HG03103 (cell line): ENCODE measurements around the gene NUBP1.

Source experiments
- ATAC-seq: cut with Tn5 transposase; IDR thresholded peaks from one replicate; pipeline ENCODE4 v1.9.1; 2021; ENCODE audit warnings: low read depth; ENCODE audit not compliant: unreplicated experiment

Gene NUBP1

GRCh38 chr16:10799736-10800135 lies 56.1 kb downstream of the NUBP1 start:
- ATAC-seq, result no peak

GRCh38 chr16:10805334-10805733 lies 61.7 kb downstream of the NUBP1 start:
- no peak for ATAC-seq

- no peak for ATAC-seq
Observed at GRCh38 chr16:10806698-10807097, 63.1 kb downstream of the NUBP1 start.

GRCh38 chr16:10808218-10808617 lies 64.6 kb downstream of the NUBP1 start:
- ATAC-seq, result no peak

- no peak for ATAC-seq
Observed at GRCh38 chr16:10808850-10809249, 65.2 kb downstream of the NUBP1 start.

- ATAC-seq, result no peak
Observed at GRCh38 chr16:10809706-10810105, 66.1 kb downstream of the NUBP1 start.

GRCh38 chr16:10812312-10813098 lies 68.9 kb downstream of the NUBP1 start:
- ATAC-seq, result peak; percentile 88

- no peak for ATAC-seq
Observed at GRCh38 chr16:10813099-10813455, 69.4 kb downstream of the NUBP1 start.

- no peak for ATAC-seq
Observed at GRCh38 chr16:10817514-10817913, 73.9 kb downstream of the NUBP1 start.

GRCh38 chr16:10817963-10818941 lies 74.6 kb downstream of the NUBP1 start, which contains the start of gene TVP23A:
Gene TVP23A, minus strand, starts transcription at chr16:10818794. Its CDS starts 301 bp downstream, at chr16:10818493.
- no peak for ATAC-seq
